CD4-positive, alpha-beta T cell treated with Interleukin-6 for 4 hours (primary cell): ENCODE data around the gene DROSHA.
"Not testable (repeated sequence)": the region's sequence is repeated elsewhere in the genome, so short reads cannot be mapped to it uniquely, and the experiment has no call there.

Source experiments
- DNase-seq: peaks from one replicate; pipeline ENCODE4 v3.0.0-alpha.2; 2020; ENCODE audit warnings: mixed read lengths

DROSHA gene, protein sequence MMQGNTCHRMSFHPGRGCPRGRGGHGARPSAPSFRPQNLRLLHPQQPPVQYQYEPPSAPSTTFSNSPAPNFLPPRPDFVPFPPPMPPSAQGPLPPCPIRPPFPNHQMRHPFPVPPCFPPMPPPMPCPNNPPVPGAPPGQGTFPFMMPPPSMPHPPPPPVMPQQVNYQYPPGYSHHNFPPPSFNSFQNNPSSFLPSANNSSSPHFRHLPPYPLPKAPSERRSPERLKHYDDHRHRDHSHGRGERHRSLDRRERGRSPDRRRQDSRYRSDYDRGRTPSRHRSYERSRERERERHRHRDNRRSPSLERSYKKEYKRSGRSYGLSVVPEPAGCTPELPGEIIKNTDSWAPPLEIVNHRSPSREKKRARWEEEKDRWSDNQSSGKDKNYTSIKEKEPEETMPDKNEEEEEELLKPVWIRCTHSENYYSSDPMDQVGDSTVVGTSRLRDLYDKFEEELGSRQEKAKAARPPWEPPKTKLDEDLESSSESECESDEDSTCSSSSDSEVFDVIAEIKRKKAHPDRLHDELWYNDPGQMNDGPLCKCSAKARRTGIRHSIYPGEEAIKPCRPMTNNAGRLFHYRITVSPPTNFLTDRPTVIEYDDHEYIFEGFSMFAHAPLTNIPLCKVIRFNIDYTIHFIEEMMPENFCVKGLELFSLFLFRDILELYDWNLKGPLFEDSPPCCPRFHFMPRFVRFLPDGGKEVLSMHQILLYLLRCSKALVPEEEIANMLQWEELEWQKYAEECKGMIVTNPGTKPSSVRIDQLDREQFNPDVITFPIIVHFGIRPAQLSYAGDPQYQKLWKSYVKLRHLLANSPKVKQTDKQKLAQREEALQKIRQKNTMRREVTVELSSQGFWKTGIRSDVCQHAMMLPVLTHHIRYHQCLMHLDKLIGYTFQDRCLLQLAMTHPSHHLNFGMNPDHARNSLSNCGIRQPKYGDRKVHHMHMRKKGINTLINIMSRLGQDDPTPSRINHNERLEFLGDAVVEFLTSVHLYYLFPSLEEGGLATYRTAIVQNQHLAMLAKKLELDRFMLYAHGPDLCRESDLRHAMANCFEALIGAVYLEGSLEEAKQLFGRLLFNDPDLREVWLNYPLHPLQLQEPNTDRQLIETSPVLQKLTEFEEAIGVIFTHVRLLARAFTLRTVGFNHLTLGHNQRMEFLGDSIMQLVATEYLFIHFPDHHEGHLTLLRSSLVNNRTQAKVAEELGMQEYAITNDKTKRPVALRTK (N-terminal part only)

DNA sequence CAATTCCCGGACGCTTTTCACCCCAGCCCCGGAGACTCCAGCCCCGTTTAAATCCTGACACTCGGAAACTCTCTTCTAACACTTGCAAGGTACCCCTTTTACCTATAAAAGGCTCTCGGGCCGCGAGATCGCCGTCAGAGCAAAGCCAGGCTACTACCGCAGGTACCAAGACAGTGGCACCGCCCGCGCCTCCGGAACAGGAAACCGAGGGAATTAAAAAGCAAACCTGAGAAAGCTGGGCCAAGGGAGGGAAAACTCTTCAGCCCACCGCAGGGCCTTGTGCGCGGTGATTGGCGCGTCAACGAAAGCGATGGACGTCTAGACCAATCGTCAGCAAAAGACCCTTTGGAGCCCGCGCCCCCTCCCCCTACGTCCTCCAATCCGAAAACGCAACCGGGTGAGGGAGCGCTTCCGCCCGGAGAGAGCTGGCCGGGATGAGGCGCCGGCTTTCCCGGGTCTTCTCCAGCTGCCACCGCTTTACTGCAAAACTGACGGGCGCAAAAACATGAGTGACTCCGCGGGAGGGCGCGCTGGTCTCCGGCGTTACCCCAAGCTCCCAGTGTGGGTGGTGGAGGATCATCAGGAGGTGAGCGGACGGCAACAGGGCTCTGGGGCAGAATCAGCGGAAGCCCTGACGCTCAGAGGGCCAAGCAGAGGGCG is at the start of gene DROSHA, which contains the start of gene C5orf22:
DROSHA (minus strand) TSS at position 206 of the 660 bp plus-strand sequence. CDS start 3,034 bp downstream, outside the sequence.
C5orf22 (plus strand) TSS at position 414 of the 660 bp plus-strand sequence; CDS start at position 506, 92 bp downstream.
- DNase-seq = peak; percentile 93

DNA sequence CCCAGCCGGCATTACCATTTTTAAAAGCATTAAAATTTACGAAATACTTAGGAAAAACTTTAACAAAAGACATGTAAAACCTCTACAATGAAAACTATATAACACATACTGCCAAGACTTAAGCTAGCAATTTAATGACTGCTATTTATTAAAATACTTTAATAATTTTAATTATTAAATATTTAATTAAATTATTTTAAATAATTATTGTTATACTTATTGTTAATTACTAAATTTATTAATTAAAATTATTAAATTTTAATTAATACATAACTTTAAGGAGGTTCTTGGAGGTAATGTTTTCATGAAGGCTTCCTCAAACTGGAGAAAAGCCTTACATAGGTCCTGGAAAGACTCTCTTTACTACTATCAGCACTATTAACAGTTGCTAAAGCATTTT is 47.7 kb upstream of the DROSHA start:
- DNase-seq = no peak

DNA sequence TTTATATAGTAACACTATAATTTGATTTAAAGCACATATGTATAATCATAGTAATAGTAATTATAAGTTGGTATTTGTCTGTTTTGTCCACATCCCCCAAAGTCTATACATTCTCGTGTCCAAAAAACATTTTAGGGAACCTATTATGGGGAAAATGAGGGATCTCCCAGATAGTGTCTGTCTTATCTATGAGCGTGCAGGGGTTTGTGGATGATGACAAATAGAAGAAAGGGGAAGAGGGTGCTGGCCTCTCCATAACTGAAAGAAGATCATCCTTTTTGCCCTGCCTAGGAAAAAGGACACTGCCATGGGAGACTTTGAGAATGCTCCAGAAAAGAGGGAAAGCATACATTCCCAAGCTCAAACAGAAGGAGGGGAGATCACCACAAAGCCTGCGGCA is 45.5 kb upstream of the DROSHA start:
- no peak for DNase-seq

DNA sequence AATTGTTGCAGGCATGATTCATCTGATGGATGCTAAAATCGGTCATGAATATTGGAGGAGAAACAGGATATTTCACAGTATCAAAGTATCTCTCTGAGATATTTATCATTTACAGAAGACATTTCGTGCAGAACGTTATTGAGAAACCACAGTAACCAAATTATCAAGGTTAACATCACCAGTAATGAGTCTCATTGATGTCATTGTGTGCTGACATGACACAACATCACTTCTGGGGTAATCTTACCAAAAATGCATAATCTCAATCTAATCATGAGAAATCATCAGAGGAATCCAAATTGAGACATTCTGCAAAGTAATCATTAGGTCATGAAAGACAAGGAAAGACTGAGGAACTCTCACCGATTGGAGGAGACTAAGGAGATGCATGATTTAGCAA is 42.9 kb upstream of the DROSHA start:
- no peak for DNase-seq

DNA sequence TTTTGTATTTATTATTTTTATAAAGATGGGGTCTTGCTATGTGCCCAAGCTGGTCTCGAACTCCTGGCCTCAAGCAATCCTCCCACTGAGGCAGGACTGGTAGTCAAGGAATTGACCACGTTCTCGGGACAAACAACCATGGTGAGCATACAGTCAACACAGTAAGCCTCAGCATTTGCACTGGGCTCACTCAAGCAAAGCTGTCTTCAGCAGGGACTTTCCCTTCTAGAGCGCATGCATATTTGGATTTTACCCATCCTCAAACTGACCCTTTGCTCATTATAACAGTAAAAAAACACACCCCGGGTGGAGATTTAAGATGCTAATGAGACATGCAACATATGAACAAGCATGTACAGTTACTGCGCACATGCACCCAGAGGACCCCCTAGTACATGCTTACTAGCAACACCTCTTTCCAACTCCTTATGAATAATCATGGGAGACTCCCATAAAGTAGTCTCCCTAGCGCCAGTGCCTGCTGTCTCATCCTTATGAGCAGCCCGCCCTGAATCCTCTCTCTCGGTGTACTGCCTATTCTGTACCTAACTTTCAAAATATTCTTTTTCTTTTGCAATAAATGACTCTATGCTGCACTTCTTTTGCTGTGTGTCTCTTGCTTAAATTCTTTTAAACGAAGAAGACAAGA is 41.7 kb upstream of the DROSHA start:
- no peak for DNase-seq

DNA sequence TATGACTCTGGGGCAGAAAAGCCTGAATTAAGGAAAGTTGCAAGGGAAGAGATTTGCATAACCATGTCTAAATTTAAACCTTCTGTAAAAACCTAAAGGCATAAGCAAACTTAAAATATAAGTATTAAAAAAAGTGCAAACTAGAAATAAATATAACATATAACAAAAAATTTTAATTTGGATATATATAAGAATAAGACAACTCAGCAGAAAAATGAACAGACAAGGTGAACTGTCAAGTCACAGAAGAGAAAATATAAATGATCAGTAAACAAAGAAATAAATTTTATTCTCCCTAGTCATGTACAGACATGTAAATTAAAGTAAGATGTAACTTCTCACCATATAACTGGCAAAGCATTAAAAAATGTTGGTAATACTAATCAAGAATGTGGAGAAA is 37.2 kb upstream of the DROSHA start:
- DNase-seq = no peak

DNA sequence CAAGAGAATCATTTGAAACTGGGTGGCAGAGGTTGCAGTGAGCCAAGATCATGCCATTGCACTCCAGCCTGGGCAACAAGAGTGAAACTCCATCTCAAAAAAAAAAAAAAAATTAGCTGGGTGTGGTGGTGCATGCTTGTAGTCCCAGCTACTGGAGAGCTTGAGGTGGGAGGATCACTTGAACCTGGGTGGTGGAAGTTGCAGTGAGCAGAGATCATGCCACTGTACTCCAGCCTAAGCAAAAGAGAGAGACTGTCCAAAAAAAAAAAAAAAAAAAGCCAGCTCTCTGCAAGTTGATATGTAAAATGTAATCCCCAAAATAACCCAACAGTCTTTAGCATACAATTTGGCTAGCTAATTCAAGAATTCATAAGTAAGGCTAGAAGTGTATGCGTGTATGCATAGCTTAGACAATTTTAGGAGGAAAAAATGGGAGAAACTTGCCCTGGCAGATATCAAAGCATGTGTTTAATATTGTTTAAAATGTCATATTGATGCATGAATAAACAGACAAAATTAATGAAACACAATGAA is 36.5 kb upstream of the DROSHA start:
- no peak for DNase-seq

DNA sequence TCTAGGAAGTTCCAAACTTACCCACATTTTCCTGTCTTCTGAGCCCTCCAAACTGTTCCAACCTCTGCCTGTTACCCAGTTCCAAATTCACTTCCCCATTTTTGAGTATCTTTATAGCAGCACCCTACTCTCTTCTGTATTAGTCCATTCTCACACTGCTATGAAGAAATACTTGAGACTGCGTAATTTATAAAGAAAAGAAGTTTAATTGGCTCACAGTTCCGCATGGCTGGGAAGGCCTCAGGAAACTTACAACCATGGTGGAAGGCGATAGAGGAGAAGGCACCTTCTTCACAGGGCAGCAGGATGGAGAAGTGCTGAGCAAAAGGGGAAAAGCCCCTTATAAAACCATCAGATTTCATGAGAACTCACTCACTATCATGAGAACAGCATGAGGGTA is 34.5 kb upstream of the DROSHA start:
- not testable (repeated sequence) for DNase-seq

DNA sequence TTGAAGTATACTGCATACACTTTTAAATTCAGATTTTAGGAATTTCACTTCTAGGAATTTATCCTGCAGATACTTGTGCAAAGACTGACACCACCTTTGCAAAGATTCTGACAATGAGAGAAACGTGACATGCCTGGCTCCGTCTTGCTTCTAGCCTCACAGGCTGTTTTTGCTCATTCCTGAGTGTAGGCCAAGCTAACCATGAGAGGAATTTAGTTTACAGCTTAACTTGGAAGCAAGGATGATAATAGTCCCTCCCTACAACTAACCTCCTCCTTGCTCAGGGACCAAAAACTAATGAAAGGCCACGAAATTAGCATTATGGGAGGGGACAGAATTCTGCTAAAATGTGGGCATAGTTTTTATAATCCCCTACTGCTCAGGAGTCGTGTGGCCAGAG is 31.3 kb upstream of the DROSHA start:
- no peak for DNase-seq

DNA sequence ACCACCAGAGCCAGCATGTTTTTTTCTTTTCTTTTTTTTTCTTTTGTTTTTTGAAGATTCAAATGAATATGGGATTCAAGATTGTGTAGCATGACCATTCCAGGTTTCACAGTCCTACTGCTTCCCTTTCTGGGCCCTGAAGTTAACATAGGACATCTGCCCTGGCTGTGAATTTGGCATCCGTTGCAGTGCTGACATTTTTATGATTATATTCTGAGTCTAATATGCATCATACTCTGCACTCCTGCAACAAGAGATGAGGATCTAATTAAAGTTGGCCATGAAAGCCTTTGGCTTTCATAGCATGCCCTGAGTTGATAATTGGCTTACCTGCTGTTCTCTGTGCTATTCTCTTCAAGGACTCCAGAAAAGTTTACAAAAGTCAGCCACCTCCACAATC is 30.1 kb upstream of the DROSHA start:
- DNase-seq = no peak

DNA sequence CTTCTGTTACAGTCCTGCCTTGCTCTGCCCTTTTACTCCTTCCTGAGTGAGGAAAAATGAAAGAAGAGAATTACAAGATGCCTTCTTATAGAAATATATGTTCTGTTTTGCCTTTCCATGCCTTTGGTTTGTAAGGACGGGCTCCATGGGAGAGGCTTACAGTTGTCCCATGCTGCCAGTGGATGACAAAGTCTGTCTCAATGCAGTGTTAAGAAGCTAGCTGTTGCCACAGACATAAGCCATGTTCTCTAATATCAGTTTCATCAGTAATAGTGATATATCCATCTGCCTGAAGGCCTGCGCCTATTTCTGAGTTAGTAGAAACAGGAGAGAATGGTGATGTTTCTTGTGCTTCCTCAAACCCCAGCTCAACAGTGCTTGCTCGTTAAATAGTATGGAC is 28.0 kb upstream of the DROSHA start:
- DNase-seq = no peak

DNA sequence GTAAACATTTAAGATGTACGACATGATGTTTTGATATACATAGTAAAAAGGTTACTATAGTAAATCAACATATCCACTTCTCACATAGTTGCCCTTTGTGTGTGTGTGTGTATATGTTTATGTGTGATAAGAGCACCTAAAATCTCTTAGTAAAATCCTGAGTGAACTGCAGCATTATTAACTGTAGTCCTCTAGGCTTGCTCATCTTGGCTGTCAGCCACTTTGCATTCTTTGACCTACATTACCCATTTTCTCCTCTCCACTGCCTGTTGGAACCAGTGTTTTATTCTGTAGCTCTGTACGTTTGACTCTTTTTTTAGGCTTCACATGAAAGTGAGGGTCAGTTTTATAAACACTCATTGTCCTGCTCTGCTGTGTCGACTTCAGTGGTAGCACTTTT is 24.6 kb upstream of the DROSHA start:
- no peak for DNase-seq

DNA sequence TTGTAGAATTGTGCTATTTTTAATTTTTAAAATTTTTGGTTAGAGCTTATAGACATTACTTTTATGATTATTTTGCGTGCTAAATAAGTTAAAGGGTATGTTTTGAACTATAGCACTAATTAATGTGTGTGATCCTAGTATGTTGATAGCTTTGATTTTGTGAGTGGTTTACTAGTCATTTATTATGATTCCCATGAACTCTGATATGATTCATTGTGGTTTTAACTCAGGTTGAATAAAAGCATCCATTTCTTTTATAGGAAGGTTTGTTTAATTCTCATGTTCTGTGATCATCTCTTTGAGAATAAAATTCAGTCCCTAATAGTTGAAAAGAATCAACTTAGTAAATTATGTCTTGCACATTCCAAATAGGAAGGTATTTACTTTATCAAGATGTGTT is 22.7 kb upstream of the DROSHA start:
- DNase-seq = no peak

DNA sequence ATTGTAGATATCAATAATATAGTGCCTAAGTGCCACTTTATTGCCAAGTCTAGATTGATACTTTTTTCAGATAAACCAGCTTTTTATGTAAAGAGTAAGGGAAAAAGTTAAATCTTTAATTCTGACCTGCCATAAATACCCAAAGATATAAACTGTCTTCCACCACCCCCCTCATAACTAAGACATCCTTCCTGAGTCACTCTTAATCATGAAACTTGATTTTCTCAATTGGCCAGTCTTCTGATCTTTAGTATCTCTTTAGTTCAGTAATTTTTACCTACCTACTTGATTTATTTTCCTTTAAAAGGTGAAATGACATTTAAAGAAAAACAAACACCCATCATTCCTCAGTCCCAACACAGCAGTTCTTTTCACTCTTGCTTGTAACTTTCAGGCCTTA is 22.0 kb upstream of the DROSHA start:
- DNase-seq = no peak

DNA sequence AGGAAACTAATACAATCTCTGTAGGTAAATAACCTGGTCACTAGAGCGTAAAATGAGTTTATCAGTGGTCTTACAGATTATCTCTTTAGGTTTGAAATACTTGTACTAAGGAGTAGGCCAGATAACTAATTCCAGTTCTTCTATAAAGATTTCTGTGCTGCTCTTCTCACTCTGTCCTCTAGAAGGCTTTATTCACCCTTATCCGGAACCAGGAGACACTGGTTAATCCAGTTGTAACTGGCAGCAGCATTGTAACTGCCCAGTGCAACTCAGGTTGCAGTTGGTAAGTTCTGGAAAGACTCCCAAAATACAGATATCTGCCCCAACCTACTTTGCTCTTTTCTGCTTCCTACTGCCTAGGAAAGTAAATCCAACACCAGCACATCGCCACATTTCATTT is 20.0 kb upstream of the DROSHA start:
- no peak for DNase-seq

DNA sequence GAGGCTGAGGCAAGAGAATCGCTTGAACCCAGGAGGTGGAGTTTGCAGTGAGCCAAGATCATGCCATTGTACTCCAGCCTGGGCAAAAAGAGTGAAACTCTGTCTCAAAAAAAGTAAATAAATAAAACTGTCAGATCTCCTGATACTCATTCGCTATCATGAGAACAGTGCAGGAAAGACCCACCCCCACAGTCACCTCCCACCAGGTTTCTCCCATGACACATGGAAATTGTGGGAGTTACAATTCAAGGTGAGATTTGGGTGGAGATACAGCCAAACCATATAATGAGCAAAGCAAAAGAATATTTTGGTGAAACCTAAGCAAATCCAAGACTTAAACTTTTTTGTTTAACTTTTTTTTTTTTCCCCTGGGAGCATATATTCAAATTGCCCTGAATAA is 17.2 kb upstream of the DROSHA start:
- not testable (repeated sequence) for DNase-seq

DNA sequence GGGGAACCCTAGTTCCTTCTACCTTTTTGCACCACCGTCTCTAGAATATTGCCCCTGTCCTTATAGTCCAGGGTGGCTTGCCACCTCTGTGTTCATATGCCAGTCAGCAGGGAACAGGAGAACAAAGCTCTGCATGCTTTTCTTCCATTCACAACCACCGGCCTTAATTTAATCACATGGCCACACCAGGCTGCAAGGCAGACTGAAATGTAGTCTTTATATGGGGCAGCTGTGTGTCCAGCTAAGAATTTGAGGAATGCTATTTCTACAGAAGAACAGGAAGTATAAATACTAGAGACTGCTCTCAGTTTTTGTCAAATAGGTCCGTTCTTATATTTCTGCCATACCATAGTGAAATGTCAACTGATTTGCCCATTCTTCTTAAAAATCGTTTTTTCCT is 6.0 kb upstream of the DROSHA start:
- DNase-seq = no peak

DNA sequence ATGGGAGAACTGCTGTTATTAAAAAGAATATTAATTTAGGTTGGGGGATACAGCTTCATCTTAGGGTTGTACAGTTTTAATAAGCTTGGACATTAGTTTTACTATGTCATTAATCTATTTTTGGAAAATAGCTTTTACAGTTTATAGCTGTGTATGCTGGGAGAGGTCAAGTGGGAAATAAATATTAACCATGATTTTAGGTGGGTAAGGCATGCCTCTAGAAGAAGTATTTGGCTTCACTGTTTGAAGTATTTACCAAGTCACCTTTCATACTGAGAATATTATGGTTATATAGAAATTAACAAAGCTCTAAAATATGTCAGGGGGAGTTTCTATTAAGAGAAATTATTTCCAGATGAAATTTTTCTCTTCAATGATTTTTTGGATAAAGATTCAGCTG is 5.5 kb upstream of the DROSHA start:
- no peak for DNase-seq

DNA sequence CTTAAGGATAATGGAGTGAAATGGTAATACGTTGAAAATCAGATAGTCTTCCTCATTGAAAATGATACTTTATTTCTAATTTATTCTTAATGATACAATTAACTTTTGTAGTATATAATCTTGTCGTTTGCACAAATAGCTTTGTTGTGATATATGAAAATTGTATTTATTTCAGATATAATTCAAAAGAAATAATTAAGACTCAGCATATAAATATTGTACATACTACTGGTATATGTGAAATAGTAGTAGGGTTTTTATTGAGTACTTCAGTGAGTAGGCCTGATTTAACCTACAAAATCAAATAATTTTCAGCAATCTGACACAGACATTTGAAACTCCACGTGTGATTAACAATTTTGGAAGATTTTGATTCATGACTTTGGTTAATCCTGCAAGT is 5.0 kb upstream of the DROSHA start:
- no peak for DNase-seq

DNA sequence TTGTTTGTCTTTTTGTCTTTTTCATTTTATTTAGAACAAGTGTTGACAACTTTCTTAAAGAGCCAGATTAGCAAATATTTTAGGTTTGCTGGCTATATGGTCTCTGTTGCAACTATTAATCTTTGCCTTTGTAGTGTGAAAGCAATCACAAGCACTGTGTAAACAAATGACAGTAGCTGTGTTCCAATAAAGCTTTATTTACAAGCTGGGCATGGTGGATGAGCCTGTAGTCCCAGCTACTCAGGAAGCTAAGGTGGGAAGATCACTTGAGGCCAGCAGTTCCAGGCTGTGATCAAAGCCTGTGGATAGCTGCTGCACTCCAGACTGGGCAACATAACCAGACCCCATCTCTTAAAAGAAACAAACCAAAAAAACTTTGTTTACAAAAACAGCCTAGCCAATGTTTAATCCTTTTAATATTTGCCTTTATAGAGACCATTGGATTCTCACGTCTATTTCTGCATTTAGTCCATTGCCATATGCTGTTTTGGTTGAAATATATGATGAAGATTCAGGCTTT is 2.7 kb upstream of the DROSHA start:
- DNase-seq = no peak

DNA sequence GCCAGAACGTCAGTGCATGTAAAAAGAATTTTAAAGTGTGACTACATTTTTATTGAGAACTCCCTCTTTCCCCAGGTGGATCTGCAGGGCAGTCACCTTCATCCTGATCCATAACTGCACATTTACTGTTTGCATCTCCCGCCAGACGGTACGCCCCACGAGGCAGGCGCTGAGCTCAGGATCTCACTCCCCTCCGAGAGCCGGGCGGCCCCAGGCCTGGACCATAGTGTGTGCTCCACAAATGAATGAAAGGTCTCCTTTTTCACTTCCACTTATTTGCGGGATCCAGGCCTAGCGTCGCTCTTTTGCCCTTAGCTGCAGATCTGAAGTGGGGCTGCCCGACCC is 378 bp downstream of the DROSHA start:
- DNase-seq = peak; percentile 18
